ENCODE data around the gene PALS1.

Gene PALS1

GRCh38 chr14:67221248-67221981 is 19.8 kb upstream of the PALS1 start:
- H3K4me3 ChIP-seq (ENCODE audit: low read depth, low read length), result 0 out of 2 replicates have a peak overlapping the region, but pooled peaks have one; percentile 14
- no peak for TF ChIP-seq CTCF (IDR thresholded peaks at IDR 0.05; ENCODE audit: low read depth, low read length)

- TF ChIP-seq CTCF (IDR thresholded peaks at IDR 0.05; ENCODE audit: low read depth, low read length), result no peak
- no peak overlapping the region for H3K4me3 ChIP-seq (ENCODE audit: low read depth, low read length)
Measured at GRCh38 chr14:67221982-67222328, 19.3 kb upstream of the PALS1 start.

- no peak for TF ChIP-seq CTCF (IDR thresholded peaks at IDR 0.05; ENCODE audit: low read depth, low read length)
- no peak overlapping the region for H3K4me3 ChIP-seq (ENCODE audit: low read depth, low read length)
Measured at GRCh38 chr14:67225523-67225922, 15.7 kb upstream of the PALS1 start.

GRCh38 chr14:67228325-67228984 is 12.8 kb upstream of the PALS1 start:
- no peak for TF ChIP-seq CTCF (IDR thresholded peaks at IDR 0.05; ENCODE audit: low read depth, low read length)
- peak overlapping the region; percentile 41 for H3K4me3 ChIP-seq (ENCODE audit: low read depth, low read length)

GRCh38 chr14:67232066-67232465 is 9.2 kb upstream of the PALS1 start:
- no peak for TF ChIP-seq CTCF (IDR thresholded peaks at IDR 0.05; ENCODE audit: low read depth, low read length)
- H3K4me3 ChIP-seq (ENCODE audit: low read depth, low read length), result no peak overlapping the region

- no peak overlapping the region for H3K4me3 ChIP-seq (ENCODE audit: low read depth, low read length)
- no peak for TF ChIP-seq CTCF (IDR thresholded peaks at IDR 0.05; ENCODE audit: low read depth, low read length)
Measured at GRCh38 chr14:67232621-67233020, 8.6 kb upstream of the PALS1 start.

- H3K4me3 ChIP-seq (ENCODE audit: low read depth, low read length), result no peak overlapping the region
- no peak for TF ChIP-seq CTCF (IDR thresholded peaks at IDR 0.05; ENCODE audit: low read depth, low read length)
Measured at GRCh38 chr14:67237591-67237990, 3.6 kb upstream of the PALS1 start.

Data from WI38 (cell line).